Left lung (tissue), 10 donors: ENCODE results near the gene KIF6. TPM values are rescaled to one million over a fixed set of nuclear protein-coding genes. Genes with fewer than 3 reads are reported as not detected.

Source experiments
- ATAC-seq: fragments of 200-7000 bp; cut with Tn5 transposase; one replicate; pipeline ENCODE4 v1.9.1; 2020; ENCODE audit warnings: moderate library complexity
- DNase-seq, 4 donors: peaks; one replicate each; pipeline ENCODE4 v3.0.0-alpha.2; 2013 to 2020
- H3K27ac ChIP-seq, 2 donors: fragments of 200-600 bp; sonication (generic) in 1 of 2; one replicate each; pipeline versions ENCODE4 v1.5.0 to v1.8.0; 2020 to 2021
- H3K27me3 ChIP-seq, 2 donors: fragments of 200-600 bp; sonication (generic) in 1 of 2; one replicate each; pipeline versions ENCODE4 v1.5.0 to v1.8.0; 2020 to 2021
- H3K36me3 ChIP-seq, 2 donors: fragments of 200-600 bp; sonication (generic) in 1 of 2; one replicate each; pipeline versions ENCODE4 v1.5.0 to v1.8.0; 2020 to 2021
- H3K4me1 ChIP-seq, 2 donors: fragments of 200-600 bp; one replicate each; pipeline ENCODE4 v1.8.0; 2021
- H3K4me3 ChIP-seq, 2 donors: fragments of 200-600 bp; sonication (generic) in 1 of 2; one replicate each; pipeline versions ENCODE4 v1.5.0 to v1.8.0; 2020 to 2021; ENCODE audit warnings: mild to moderate bottlenecking in 1 of 2
- H3K9me3 ChIP-seq, 2 donors: fragments of 200-600 bp; sonication (generic) in 1 of 2; one replicate each; pipeline versions ENCODE4 v1.5.0 to v1.8.0; 2020 to 2021
- intact Hi-C, 2 donors: fragments of 100-400 bp; cut with DNase I; formaldehyde crosslinking; loops; one replicate each; pipeline versions ENCODE4 v1.11.2 to v1.14.2; 2022
- polyA plus RNA-seq, 6 donors: library from polyadenylated mRNA; unstranded; fragments of 120-200 nt; gene quantifications; one replicate each; pipeline ENCODE4 v1.2.1, GENCODE V29; 2013; ENCODE audit not compliant: insufficient read length in 6 of 6
- total RNA-seq, 2 donors: library from RNA; stranded (reverse); fragmentation: NEBNext Ultra II Directional; extraction: Animal tissue kit (Norgen Biotek cat#: 25700); gene quantifications; one replicate each; pipeline ENCODE4 v1.2.1, GENCODE V29; 2021
- TF ChIP-seq, protein P1 (sequence below), 2 donors: fragments of 200-600 bp; sonication (generic) in 1 of 2; IDR thresholded peaks; one replicate each; pipeline versions ENCODE4 v1.5.0 to v1.8.0; 2021; ENCODE audit warnings: antibody characterized with exemption in 2 of 2
- donor health status: DM: no; HTN: yes; CAD: no.
- donor health status: DM: no; HTN: no; CAD: no.

Gene KIF6
- total and polyA plus RNA-seq, 8 donors, result 0.93 to 4.4 (median 2.8) TPM

GRCh38 chr6:39370390-39370789, 354.8 kb downstream of the KIF6 start:
- H3K27ac ChIP-seq, result no peak overlapping the region
- H3K4me3 ChIP-seq, result no peak overlapping the region
- no peaks in the 10 kb centered on the region for H3K27me3 ChIP-seq
- intact Hi-C loops, result no loop called here
- TF ChIP-seq, protein P1, sequence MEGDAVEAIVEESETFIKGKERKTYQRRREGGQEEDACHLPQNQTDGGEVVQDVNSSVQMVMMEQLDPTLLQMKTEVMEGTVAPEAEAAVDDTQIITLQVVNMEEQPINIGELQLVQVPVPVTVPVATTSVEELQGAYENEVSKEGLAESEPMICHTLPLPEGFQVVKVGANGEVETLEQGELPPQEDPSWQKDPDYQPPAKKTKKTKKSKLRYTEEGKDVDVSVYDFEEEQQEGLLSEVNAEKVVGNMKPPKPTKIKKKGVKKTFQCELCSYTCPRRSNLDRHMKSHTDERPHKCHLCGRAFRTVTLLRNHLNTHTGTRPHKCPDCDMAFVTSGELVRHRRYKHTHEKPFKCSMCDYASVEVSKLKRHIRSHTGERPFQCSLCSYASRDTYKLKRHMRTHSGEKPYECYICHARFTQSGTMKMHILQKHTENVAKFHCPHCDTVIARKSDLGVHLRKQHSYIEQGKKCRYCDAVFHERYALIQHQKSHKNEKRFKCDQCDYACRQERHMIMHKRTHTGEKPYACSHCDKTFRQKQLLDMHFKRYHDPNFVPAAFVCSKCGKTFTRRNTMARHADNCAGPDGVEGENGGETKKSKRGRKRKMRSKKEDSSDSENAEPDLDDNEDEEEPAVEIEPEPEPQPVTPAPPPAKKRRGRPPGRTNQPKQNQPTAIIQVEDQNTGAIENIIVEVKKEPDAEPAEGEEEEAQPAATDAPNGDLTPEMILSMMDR (IDR thresholded peaks at IDR 0.05), result no peak
- H3K36me3 ChIP-seq, result no peaks in the 10 kb centered on the region
- H3K4me1 ChIP-seq, result no peaks in the 10 kb centered on the region
- no peaks in the 10 kb centered on the region for H3K9me3 ChIP-seq
- DNase-seq, result no peak
- no peak for ATAC-seq

- H3K27ac ChIP-seq, result no peak overlapping the region
- ATAC-seq (no peak), DNase-seq (no peak)
- no peaks in the 10 kb centered on the region for H3K9me3 ChIP-seq
- intact Hi-C loops, result loop anchor here in 1 of 2 donors (10.0 kb wide), 1 partner anchor 515 kb away; no protein-coding TSS in a partner anchor
- TF ChIP-seq, protein P1 (IDR thresholded peaks at IDR 0.05), result no peak
- no peaks in the 10 kb centered on the region for H3K4me1 ChIP-seq
- H3K27me3 ChIP-seq, result no peaks in the 10 kb centered on the region
- no peak overlapping the region for H3K4me3 ChIP-seq
- H3K36me3 ChIP-seq, result no peaks in the 10 kb centered on the region
These were observed 355.2 kb downstream of the KIF6 start for GRCh38 chr6:39369987-39370386.

- intact Hi-C loops, result loop anchor here in 1 of 2 donors (10.0 kb wide), 1 partner anchor 517 kb away; no protein-coding TSS in a partner anchor
- Histone ChIP-seq H3K27me3 (no peaks in the 10 kb centered on the region), H3K4me3 (no peak overlapping the region), H3K36me3 (no peaks in the 10 kb centered on the region), H3K9me3 (no peaks in the 10 kb centered on the region), H3K27ac (no peak overlapping the region), H3K4me1 (no peaks in the 10 kb centered on the region)
- TF ChIP-seq, protein P1 (IDR thresholded peaks at IDR 0.05), result no peak
- ATAC-seq (no peak), DNase-seq (no peak)
These were observed 357.5 kb downstream of the KIF6 start for GRCh38 chr6:39367700-39368099.

DNA sequence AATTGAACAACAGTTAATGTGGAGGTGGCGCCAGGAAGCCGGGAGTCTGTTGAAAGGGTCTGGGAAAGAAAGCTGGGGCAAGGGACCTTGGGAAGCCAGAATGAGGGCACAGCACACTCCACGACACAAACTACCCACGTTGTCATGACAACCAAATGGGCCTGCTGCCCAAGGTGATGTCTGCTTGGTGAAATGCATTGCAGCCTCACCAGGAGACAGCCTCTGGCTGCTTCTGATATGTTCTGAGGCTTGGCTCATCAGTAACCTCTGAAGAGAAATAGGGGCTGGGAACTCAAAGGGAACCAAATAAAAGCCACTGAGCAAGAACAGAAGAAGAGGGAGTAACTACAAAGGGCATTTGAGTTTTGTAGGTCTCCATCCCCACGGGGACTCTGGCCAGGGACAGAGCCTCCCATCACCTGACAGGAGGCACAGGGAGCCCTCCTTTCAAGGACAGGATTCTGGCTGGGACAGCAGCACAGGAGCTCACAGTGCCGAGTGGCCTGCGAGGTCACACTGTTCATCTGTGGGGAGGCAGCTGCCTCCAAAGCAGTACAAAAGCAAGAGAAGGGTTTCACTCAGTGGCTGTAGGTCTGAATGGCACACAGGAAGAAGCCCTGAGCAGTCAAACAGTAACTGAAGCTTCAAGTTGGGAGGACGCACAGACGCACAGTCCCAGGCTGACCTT, 358.1 kb downstream of the KIF6 start:
- no peaks in the 10 kb centered on the region for H3K36me3 ChIP-seq
- H3K4me1 ChIP-seq, result peaks cover 0 to under 1% of the 10 kb centered on the region in 2 donors
- no peaks in the 10 kb centered on the region for H3K9me3 ChIP-seq
- intact Hi-C loops, result loop anchor here in 1 of 2 donors (10.0 kb wide), 1 partner anchor 518 kb away; no protein-coding TSS in a partner anchor
- ATAC-seq, result no peak
- no peak for DNase-seq
- H3K27me3 ChIP-seq, result no peaks in the 10 kb centered on the region
- H3K4me3 ChIP-seq, result no peak overlapping the region
- no peak overlapping the region for H3K27ac ChIP-seq
- TF ChIP-seq, protein P1 (IDR thresholded peaks at IDR 0.05), result no peak

GRCh38 chr6:39365281-39366074, 359.7 kb downstream of the KIF6 start:
- ATAC-seq (no peak), DNase-seq (no peak)
- Histone ChIP-seq H3K27me3 (no peaks in the 10 kb centered on the region), H3K4me3 (no peak overlapping the region), H3K36me3 (no peaks in the 10 kb centered on the region), H3K4me1 (peaks cover 0 to 5% of the 10 kb centered on the region in 2 donors), H3K27ac (no peak overlapping the region), H3K9me3 (no peaks in the 10 kb centered on the region)
- TF ChIP-seq, protein P1 (IDR thresholded peaks at IDR 0.05), result no peak
- intact Hi-C loops, result loop anchor here in 1 of 2 donors (10.0 kb wide), 1 partner anchor 519 kb away; no protein-coding TSS in a partner anchor
